OCI-LY7 (cell line): ENCODE data around the gene NATD1.
A peak's percentile ranks its signal among the peaks of the same experiment; 100 is the strongest.

ENCODE experiments used
- CTCF ChIP-seq: fragments of 200-600 bp; sonication (generic); conservative IDR thresholded peaks from 2 replicates; pipeline ENCODE4 v1.5.1; 2014; ENCODE audit warnings: mild to moderate bottlenecking, antibody characterized with exemption, low read length, moderate library complexity, mixed read lengths
- EZH2phosphoT487 ChIP-seq: fragments of 200-600 bp; sonication (generic); IDR thresholded peaks from 2 replicates; pipeline ENCODE4 v1.6.1; 2018; ENCODE audit warnings: low read depth, borderline replicate concordance, mild to moderate bottlenecking, mixed run types, antibody characterized with exemption, low read length, moderate library complexity, mixed read lengths

GRCh38 chr17:21288571-21289017 is 35.4 kb upstream of the NATD1 start:
- peak; percentile 72 for TF ChIP-seq CTCF
- no peak for TF ChIP-seq EZH2phosphoT487
